ENCODE results near the gene VCAN. TPM values are rescaled to one million over a fixed set of nuclear protein-coding genes. Genes with fewer than 3 reads are reported as not detected.

Gene VCAN
- total and polyA plus RNA-seq, 4 donors: 0.97 to 15.6 (median 4.8) TPM

GRCh38 chr5:83523929-83524328 is 52.4 kb downstream of the VCAN start:
- Histone ChIP-seq H3K27me3 (ENCODE audit: control insufficient read depth in 4 of 4, insufficient read depth in 4 of 4, low read length in 3 of 4) (no peaks in the 10 kb centered on the region), H3K4me3 (ENCODE audit: low read depth in 1 of 3, low read length in 3 of 3) (no peak overlapping the region), H3K27ac (ENCODE audit: low read depth in 1 of 2, low read length in 2 of 2) (no peak overlapping the region), H3K9ac (ENCODE audit: low read depth in 1 of 2, low read length in 2 of 2) (no peak overlapping the region), H3K36me3 (ENCODE audit: control insufficient read depth in 4 of 4, insufficient read depth in 3 of 4, low read depth in 1 of 4, low read length in 3 of 4) (no peaks in the 10 kb centered on the region), H3K4me1 (ENCODE audit: control insufficient read depth in 4 of 4, insufficient read depth in 4 of 4, low read length in 3 of 4) (no peaks in the 10 kb centered on the region), H3K9me3 (ENCODE audit: control insufficient read depth in 4 of 4, low read length in 3 of 4) (no peaks in the 10 kb centered on the region)
- DNase-seq (ENCODE audit: low spot score): no peak
- TF ChIP-seq HNF4A (conservative IDR thresholded peaks at IDR 0.05) (no peak), RAD21 (IDR thresholded peaks at IDR 0.05) (no peak), HNF4G (IDR thresholded peaks at IDR 0.05) (no peak), RXRA (IDR thresholded peaks at IDR 0.05) (no peak), JUND (IDR thresholded peaks at IDR 0.05) (no peak), GABPA (IDR thresholded peaks at IDR 0.05 in 1 of 2, conservative IDR thresholded peaks at IDR 0.05 in 1 of 2) (no peak), NR2F2 (IDR thresholded peaks at IDR 0.05) (no peak), FOXA2 (IDR thresholded peaks at IDR 0.05) (no peak), YY1 (IDR thresholded peaks at IDR 0.05) (no peak), EGR1 (IDR thresholded peaks at IDR 0.05; ENCODE audit: low read depth in 2 of 2) (no peak), TAF1 (conservative IDR thresholded peaks at IDR 0.05) (no peak), FOXA1 (IDR thresholded peaks at IDR 0.05) (no peak), SP1 (IDR thresholded peaks at IDR 0.05) (no peak)
- TF ChIP-seq, protein P1, sequence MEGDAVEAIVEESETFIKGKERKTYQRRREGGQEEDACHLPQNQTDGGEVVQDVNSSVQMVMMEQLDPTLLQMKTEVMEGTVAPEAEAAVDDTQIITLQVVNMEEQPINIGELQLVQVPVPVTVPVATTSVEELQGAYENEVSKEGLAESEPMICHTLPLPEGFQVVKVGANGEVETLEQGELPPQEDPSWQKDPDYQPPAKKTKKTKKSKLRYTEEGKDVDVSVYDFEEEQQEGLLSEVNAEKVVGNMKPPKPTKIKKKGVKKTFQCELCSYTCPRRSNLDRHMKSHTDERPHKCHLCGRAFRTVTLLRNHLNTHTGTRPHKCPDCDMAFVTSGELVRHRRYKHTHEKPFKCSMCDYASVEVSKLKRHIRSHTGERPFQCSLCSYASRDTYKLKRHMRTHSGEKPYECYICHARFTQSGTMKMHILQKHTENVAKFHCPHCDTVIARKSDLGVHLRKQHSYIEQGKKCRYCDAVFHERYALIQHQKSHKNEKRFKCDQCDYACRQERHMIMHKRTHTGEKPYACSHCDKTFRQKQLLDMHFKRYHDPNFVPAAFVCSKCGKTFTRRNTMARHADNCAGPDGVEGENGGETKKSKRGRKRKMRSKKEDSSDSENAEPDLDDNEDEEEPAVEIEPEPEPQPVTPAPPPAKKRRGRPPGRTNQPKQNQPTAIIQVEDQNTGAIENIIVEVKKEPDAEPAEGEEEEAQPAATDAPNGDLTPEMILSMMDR (IDR thresholded peaks at IDR 0.05; ENCODE audit: low read depth, low read length, missing input control): no peak
- TF ChIP-seq, protein P2, sequence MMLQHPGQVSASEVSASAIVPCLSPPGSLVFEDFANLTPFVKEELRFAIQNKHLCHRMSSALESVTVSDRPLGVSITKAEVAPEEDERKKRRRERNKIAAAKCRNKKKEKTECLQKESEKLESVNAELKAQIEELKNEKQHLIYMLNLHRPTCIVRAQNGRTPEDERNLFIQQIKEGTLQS (IDR thresholded peaks at IDR 0.05): no peak
- TF ChIP-seq, protein P3, sequence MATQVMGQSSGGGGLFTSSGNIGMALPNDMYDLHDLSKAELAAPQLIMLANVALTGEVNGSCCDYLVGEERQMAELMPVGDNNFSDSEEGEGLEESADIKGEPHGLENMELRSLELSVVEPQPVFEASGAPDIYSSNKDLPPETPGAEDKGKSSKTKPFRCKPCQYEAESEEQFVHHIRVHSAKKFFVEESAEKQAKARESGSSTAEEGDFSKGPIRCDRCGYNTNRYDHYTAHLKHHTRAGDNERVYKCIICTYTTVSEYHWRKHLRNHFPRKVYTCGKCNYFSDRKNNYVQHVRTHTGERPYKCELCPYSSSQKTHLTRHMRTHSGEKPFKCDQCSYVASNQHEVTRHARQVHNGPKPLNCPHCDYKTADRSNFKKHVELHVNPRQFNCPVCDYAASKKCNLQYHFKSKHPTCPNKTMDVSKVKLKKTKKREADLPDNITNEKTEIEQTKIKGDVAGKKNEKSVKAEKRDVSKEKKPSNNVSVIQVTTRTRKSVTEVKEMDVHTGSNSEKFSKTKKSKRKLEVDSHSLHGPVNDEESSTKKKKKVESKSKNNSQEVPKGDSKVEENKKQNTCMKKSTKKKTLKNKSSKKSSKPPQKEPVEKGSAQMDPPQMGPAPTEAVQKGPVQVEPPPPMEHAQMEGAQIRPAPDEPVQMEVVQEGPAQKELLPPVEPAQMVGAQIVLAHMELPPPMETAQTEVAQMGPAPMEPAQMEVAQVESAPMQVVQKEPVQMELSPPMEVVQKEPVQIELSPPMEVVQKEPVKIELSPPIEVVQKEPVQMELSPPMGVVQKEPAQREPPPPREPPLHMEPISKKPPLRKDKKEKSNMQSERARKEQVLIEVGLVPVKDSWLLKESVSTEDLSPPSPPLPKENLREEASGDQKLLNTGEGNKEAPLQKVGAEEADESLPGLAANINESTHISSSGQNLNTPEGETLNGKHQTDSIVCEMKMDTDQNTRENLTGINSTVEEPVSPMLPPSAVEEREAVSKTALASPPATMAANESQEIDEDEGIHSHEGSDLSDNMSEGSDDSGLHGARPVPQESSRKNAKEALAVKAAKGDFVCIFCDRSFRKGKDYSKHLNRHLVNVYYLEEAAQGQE (IDR thresholded peaks at IDR 0.05): no peak
- TF ChIP-seq, protein P4, sequence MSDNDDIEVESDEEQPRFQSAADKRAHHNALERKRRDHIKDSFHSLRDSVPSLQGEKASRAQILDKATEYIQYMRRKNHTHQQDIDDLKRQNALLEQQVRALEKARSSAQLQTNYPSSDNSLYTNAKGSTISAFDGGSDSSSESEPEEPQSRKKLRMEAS (IDR thresholded peaks at IDR 0.05): no peak
- TF ChIP-seq, protein P5, sequence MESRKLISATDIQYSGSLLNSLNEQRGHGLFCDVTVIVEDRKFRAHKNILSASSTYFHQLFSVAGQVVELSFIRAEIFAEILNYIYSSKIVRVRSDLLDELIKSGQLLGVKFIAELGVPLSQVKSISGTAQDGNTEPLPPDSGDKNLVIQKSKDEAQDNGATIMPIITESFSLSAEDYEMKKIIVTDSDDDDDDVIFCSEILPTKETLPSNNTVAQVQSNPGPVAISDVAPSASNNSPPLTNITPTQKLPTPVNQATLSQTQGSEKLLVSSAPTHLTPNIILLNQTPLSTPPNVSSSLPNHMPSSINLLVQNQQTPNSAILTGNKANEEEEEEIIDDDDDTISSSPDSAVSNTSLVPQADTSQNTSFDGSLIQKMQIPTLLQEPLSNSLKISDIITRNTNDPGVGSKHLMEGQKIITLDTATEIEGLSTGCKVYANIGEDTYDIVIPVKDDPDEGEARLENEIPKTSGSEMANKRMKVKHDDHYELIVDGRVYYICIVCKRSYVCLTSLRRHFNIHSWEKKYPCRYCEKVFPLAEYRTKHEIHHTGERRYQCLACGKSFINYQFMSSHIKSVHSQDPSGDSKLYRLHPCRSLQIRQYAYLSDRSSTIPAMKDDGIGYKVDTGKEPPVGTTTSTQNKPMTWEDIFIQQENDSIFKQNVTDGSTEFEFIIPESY (IDR thresholded peaks at IDR 0.05): no peak
- 88% methylated on average over 1 of the region's 1 CpG for WGBS

All from liver (tissue), 9 donors.